GM12878 (cell line): ENCODE results near the gene CD300LG. TPM values are rescaled to one million over a fixed set of nuclear protein-coding genes. Genes with fewer than 3 reads are reported as not detected.

Experiments used
- ATAC-seq: fragments of 200-7000 bp; cut with Tn5 transposase; 3 replicates; pipeline ENCODE4 v1.9.1; 2020; ENCODE audit warnings: mild to moderate bottlenecking, moderate library complexity
- BruUV-seq: library from RNA; stranded (reverse); fragments of 400-500 nt; replicated peaks from 2 replicates; lab custom pipeline; 2021; lab: Mats Ljungman, UMichigan
- CTCF ChIA-PET: fragments of 300-600 bp; sonication (Branson Sonifier 250); formaldehyde crosslinking; extraction: SDS; loops from one replicate; lab custom pipeline; 2021; ENCODE audit warnings: inconsistent platforms; lab: Yijun Ruan, JAX
- POLR2A ChIA-PET: fragments of 350-600 bp; formaldehyde crosslinking; extraction: SDS; loops from one replicate; lab custom pipeline; 2021; ENCODE audit warnings: inconsistent platforms; lab: Charles Lee
- RAD21 ChIA-PET: fragments of 300-600 bp; sonication (Branson Sonifier 250); formaldehyde crosslinking; loops from one replicate; lab custom pipeline; 2023; ENCODE audit warnings: antibody characterized with exemption; ENCODE audit not compliant: unreplicated experiment; lab: Charles Lee
- SMC1A ChIA-PET: fragments of 300-600 bp; sonication (Branson Sonifier 250); formaldehyde crosslinking; loops from one replicate; lab custom pipeline; 2023; ENCODE audit not compliant: unreplicated experiment, uncharacterized antibody; lab: Charles Lee
- DNase-seq: peaks from one replicate; pipeline ENCODE4 v3.0.0-alpha.2; 2011; ENCODE audit warnings: low read depth, low spot score
- FAIRE-seq: peaks from 3 replicates; lab custom pipeline; 2011; peaks lifted over from hg19 to GRCh38; lab: Jason Lieb, UNC
- H2AFZ ChIP-seq: 2 replicates; pipeline ENCODE4 v1.6.0; 2011; ENCODE audit warnings: low read depth, low read length, control low read depth; ENCODE audit not compliant: control insufficient read depth
- H3K27ac ChIP-seq: 2 replicates; pipeline ENCODE4 v1.5.1; 2011; ENCODE audit warnings: control low read depth; ENCODE audit not compliant: control insufficient read depth, insufficient read depth
- H3K27me3 ChIP-seq, 2 experiments: replicated peaks in 1 of 2; 2 replicates each; pipeline versions ENCODE4 v1.6.0 to v1.6.1; 2011; ENCODE audit warnings: low read length in 1 of 2; ENCODE audit not compliant: control insufficient read depth in 2 of 2, insufficient read depth in 2 of 2
- H3K36me3 ChIP-seq, 2 experiments: 2 replicates each; pipeline ENCODE4 v1.5.1; 2011; ENCODE audit warnings: low read length in 1 of 2; ENCODE audit not compliant: control insufficient read depth in 2 of 2, insufficient read depth in 2 of 2
- H3K4me1 ChIP-seq: 2 replicates; pipeline ENCODE4 v1.6.1; 2011; ENCODE audit warnings: mild to moderate bottlenecking, low read length, moderate library complexity, mixed read lengths; ENCODE audit not compliant: control insufficient read depth, insufficient read depth
- H3K4me2 ChIP-seq: 2 replicates; pipeline ENCODE4 v1.6.0; 2011; ENCODE audit warnings: control low read depth; ENCODE audit not compliant: control insufficient read depth, insufficient read depth
- H3K4me3 ChIP-seq: fragments of 200-600 bp; sonication (generic); 2 replicates; pipeline ENCODE4 v1.5.1; 2016
- H3K79me2 ChIP-seq: 2 replicates; pipeline ENCODE4 v1.6.0; 2011; ENCODE audit warnings: low read length; ENCODE audit not compliant: control insufficient read depth, insufficient read depth
- H3K9ac ChIP-seq: 2 replicates; pipeline ENCODE4 v1.8.0; 2011; ENCODE audit warnings: low read length, control low read depth, mixed read lengths; ENCODE audit not compliant: control insufficient read depth, insufficient read depth
- H3K9me3 ChIP-seq: replicated peaks from 3 replicates; pipeline ENCODE4 v1.5.1; 2011; ENCODE audit warnings: mild to moderate bottlenecking, low read length; ENCODE audit not compliant: control insufficient read depth, insufficient read depth
- H4K20me1 ChIP-seq: 2 replicates; pipeline ENCODE4 v1.6.0; 2011; ENCODE audit not compliant: control insufficient read depth, insufficient read depth
- CTCF ChIP-seq, 3 experiments: IDR thresholded peaks in 2 of 3; conservative IDR thresholded peaks in 1 of 3; 2 replicates each; pipeline ENCODE4 v1.5.1; 2011; ENCODE audit warnings: low read depth in 3 of 3, low read length in 3 of 3, mild to moderate bottlenecking in 3 of 3, control low read depth in 2 of 3, moderate library complexity in 2 of 3, inconsistent platforms in 1 of 3, mixed read lengths in 1 of 3; ENCODE audit not compliant: control insufficient read depth in 2 of 3, insufficient read depth in 1 of 3; ENCODE audit errors: extremely low read depth in 1 of 3
- MXI1 ChIP-seq: fragments of 150-350 bp; IDR thresholded peaks from 2 replicates; pipeline ENCODE4 v1.6.1; 2011; ENCODE audit warnings: low read depth, mild to moderate bottlenecking, inconsistent platforms, low read length, improper control_type of control experiment
- RAD51 ChIP-seq: fragments of 450-650 bp; IDR thresholded peaks from 2 replicates; pipeline ENCODE4 v1.6.1; 2016; ENCODE audit warnings: moderate library complexity, mild to moderate bottlenecking, inconsistent platforms
- SRF ChIP-seq, 2 experiments: IDR thresholded peaks; 2 replicates each; pipeline ENCODE4 v1.6.1; 2011; ENCODE audit warnings: low read depth in 2 of 2, low read length in 2 of 2, mild to moderate bottlenecking in 1 of 2, moderate library complexity in 1 of 2
- ZNF384 ChIP-seq: IDR thresholded peaks from 2 replicates; pipeline ENCODE4 v1.6.1; 2012; ENCODE audit warnings: low read depth, mild to moderate bottlenecking, low read length, improper control_type of control experiment, borderline replicate concordance
- WGBS: methylation state at CpG from one replicate; pipeline ENCODE4 v1.1.6; 2016; ENCODE audit warnings: low lambda C conversion rate; ENCODE audit not compliant: insufficient replicate concordance, insufficient coverage; ENCODE audit errors: missing lambda C conversion rate; 5-methylcytosine and 5-hydroxymethylcytosine counted together
- in situ Hi-C: fragments of 300-500 bp; cut with MboI; formaldehyde crosslinking; loops from 9 replicates; pipeline ENCODE4 v1.14.3; 2018; ENCODE audit warnings: mixed read lengths
- intact Hi-C: fragments of 100-400 bp; cut with micrococcal nuclease; formaldehyde crosslinking; loops from one replicate; pipeline ENCODE4 v1.14.2; 2022; ENCODE audit not compliant: unreplicated experiment
- polyA plus RNA-seq, 11 experiments: library from polyadenylated mRNA; depleted of rRNA in 4 of 11; unstranded in 6 of 11; stranded (reverse) in 5 of 11; fragments of >200 nt; fragmentation: Nextera tagmentation in 4 of 11; fragmentation: Illumina TruSeq in 1 of 11; extraction: Ambion mirVana in 4 of 11; extraction: Trizol in 1 of 11; gene quantifications; 1 replicate in 1 of 11; 2 replicates in 10 of 11; pipeline versions ENCODE4 v1.2.1 to v1.2.3, GENCODE V29; 2011 to 2016; ENCODE audit warnings: inconsistent platforms in 2 of 11, missing spikeins in 2 of 11, low read depth in 1 of 11
- total RNA-seq, 4 experiments: library from RNA; depleted of rRNA in 3 of 4; stranded (reverse); fragments of >200 nt in 3 of 4; fragmentation: Illumina TruSeq in 1 of 4; extraction: Trizol in 1 of 4; gene quantifications; 2 replicates each; pipeline versions ENCODE4 v1.2.1 to v1.2.3, GENCODE V29; 2013 to 2021

CD300LG gene
- total and polyA plus RNA-seq, 10 of the 15 experiments (the other 5 are each of a cell fraction or from before 2014, with no cell fraction given): not detected

DNA sequence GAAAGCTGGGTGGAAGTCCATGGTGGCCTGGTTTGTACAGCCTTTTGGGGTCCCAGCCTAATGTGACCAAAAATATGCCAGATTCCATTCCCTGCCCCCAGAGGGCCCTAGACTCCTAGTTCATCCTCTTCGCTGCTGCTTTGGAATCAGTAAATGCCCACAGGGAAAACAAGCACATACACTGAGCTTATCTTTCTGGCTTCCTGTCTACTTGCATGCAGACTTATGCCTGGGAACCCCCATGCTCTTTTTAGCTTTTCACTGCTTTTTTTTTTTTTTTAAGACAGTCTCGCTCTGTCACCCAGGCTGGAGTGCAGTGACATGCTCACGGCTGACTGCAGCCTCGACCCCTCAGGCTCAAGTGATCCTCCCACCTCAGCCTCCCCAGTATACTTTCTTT lies 6.2 kb upstream of the CD300LG start:
- Histone ChIP-seq H2AFZ (no peak overlapping the region), H3K27me3 (no peaks in the 10 kb centered on the region; a peak in 1 of 4 replicates), H3K79me2 (no peaks in the 10 kb centered on the region), H3K4me2 (no peak overlapping the region), H3K4me3 (no peak overlapping the region), H3K36me3 (no peaks in the 10 kb centered on the region), H3K4me1 (no peaks in the 10 kb centered on the region)
- peak; percentile 51 for ATAC-seq
- BruUV-seq: no TSS peak
- ChIA-PET CTCF (interaction anchor here (0.6 to 1.6 kb wide), 8 partner anchors 9 to 219 kb away, joined by 3 to 5 read pairs (median 4); no protein-coding TSS in a partner anchor), POLR2A (interaction anchor here (0.6 kb wide), 2 partner anchors 377 to 1498 kb away, joined by 3 read pairs; no protein-coding TSS in a partner anchor), SMC1A (interaction anchor here (0.7 to 1.6 kb wide), 2 partner anchors 13 to 14 kb away, joined by 3 read pairs; no protein-coding TSS in a partner anchor)
- TF ChIP-seq ZNF384 (peak; percentile 81), CTCF (IDR thresholded peaks at IDR 0.05 in 2 of 3, conservative IDR thresholded peaks at IDR 0.05 in 1 of 3; ENCODE audit: control insufficient read depth in 2 of 3, extremely low read depth in 1 of 3, insufficient read depth in 1 of 3, low read depth in 3 of 3, low read length in 3 of 3) (peak in 2 of 3 experiments; percentile 7 to 11; a peak in 1 of 6 replicates), MXI1 (no peak), SRF (IDR thresholded peaks at IDR 0.05; ENCODE audit: low read depth in 2 of 2, low read length in 2 of 2) (no peak), RAD51 (no peak)
- TF ChIP-seq, all 136 proteins: peak for 2
- 20% methylated on average over 4 of the region's 4 CpGs for WGBS
- DNase-seq (no peak), FAIRE-seq (peak; percentile 27)
- RAD21 ChIA-PET: no interaction called here
- Histone ChIP-seq H3K9me3 (no peaks in the 10 kb centered on the region), H4K20me1 (no peaks in the 10 kb centered on the region), H3K9ac (no peak overlapping the region), H3K27ac (no peak overlapping the region)
- in situ Hi-C loops (no loop called here), intact Hi-C loops (no loop called here)
